Activated T-cell treated with anti-CD3 and anti-CD28 coated beads for 4 hours (primary cell): ENCODE results near the gene SHOC2.
"Not testable (repeated sequence)": the region's sequence is repeated elsewhere in the genome, so short reads cannot be mapped to it uniquely, and the experiment has no call there.

Experiments used
- DNase-seq: peaks from one replicate; pipeline ENCODE4 v3.0.0-alpha.2; 2020

The SHOC2 gene

GRCh38 chr10:110901954-110902819 is 17.2 kb upstream of the SHOC2 start:
- peak; percentile 40 for DNase-seq

DNA sequence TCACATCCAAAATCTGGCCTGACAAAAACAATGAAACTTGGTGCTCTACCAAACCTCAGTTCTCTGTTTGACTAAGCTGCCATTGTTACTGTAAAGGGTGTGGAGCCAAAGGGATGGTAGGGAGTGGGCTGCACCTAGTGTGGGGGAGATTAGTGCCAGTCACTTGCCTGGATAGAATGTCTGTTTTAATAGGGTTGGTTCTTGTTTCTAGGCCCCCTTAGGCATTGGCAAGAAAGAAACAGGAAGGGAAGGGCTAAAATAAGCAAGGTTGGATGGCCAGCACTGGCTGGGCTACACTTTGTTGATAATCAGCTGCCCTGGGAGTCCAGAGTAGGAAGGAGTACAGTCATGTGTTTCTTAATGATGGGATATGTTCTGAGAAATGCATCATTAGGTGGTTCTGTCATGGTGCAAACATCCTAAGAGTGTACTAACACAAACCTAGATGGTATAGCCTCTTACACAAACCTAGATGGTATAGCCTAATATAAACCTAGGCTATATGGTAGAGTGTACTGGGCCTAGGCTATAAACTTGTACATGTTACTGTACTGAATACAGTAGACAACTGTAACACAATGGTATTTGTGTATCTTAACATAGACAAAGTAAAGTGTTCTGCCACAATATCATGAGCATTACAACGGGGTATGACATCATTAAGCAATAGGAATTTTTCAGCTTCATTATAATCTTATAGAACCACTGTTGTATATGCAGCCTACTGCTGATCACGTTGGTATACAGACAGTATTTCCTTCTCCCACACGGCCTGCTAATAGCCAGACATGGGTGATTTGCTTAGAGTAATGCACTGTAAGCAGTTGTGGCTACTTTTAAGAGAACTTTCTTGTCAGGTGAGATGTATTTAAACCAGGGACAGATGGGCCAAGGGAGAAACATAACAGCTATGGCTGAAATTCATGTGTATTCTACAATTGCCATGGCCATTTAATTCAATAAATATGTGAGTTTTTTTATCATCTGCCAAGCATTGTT is 15.8 kb upstream of the SHOC2 start:
- no peak for DNase-seq

- DNase-seq, result no peak
These were observed 9.3 kb upstream of the SHOC2 start for GRCh38 chr10:110910138-110910537.

- DNase-seq, result no peak
These were observed 7.0 kb upstream of the SHOC2 start for GRCh38 chr10:110912374-110912773.

GRCh38 chr10:110914431-110914830 is 5.0 kb upstream of the SHOC2 start:
- no peak for DNase-seq

DNA sequence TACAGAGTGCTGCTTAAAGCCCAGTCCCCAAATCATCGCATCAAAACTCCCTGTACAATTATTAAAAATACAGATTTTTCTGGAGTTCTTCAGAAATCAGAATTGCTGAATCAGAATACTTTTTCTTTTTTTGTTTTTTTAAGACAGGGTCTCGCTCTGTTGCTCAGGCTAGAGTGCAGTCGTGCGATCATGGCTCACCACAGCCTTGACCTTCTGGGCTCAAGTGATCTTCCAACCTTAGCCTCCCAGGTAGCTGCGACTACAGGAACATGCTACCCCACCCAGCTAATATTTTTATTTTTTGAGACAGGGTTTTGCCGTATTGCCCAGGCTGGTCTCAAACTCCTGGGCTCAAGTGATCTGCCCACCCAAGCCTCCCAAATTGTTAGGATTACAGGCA is 4.4 kb upstream of the SHOC2 start:
- DNase-seq, result no peak

GRCh38 chr10:110915600-110915999 is 3.8 kb upstream of the SHOC2 start:
- DNase-seq, result not testable (repeated sequence)

GRCh38 chr10:110916554-110917346 is 2.7 kb upstream of the SHOC2 start:
- no peak for DNase-seq

- DNase-seq, result peak; percentile 67
These were observed 1.1 kb upstream of the SHOC2 start for GRCh38 chr10:110918269-110918642.

- no peak for DNase-seq
These were observed 608 bp upstream of the SHOC2 start, which contains the start of gene BBIP1 for GRCh38 chr10:110918643-110919348. TSS of gene BBIP1 (minus strand) at chr10:110919180. CDS start at chr10:110918157, 1,023 bp downstream.

DNA sequence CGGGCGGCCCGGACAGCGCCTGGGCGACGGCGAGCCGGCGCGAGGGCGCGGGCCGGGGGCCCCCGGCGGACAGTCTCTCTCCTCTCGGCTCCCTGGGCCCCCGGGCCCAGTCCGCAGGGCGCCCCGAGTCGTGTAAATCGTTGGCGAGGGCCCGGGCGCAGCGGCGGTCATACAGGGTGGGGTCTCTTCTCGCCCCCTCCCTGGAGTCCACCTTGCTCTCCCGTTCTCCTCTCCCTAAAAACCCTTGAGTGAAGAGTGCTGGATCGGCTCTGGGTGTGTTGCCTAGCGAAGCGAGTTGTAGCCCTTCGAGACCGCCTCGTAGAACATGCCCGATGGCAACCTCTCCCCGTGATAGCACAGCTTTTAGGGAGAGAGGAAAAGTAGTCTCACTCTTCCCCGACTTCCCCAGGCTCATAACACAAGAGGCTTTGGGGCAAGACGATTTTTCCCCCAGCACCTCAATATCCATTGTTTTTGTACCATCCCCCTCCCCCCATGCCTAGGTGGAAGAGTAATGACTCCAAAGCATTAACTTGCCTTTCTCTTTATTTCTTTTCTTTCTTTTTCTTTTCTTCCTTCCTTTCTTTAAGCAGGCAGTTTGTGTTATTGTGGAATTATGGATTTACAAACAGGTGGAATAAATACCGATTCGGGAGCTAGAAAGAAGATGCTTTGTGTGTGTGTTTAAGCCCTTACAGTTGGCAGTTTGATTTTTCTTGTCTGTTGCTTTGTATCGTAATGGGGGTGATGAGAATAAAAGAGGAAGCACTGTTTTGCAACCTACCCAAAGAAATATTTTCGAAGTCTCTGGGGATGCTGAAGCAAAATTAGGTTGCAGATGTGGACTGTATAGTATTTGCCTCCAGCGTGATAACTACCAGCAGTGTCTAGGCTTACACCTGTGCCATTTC is 822 bp downstream of the SHOC2 start:
- peak; percentile 2 for DNase-seq

DNA sequence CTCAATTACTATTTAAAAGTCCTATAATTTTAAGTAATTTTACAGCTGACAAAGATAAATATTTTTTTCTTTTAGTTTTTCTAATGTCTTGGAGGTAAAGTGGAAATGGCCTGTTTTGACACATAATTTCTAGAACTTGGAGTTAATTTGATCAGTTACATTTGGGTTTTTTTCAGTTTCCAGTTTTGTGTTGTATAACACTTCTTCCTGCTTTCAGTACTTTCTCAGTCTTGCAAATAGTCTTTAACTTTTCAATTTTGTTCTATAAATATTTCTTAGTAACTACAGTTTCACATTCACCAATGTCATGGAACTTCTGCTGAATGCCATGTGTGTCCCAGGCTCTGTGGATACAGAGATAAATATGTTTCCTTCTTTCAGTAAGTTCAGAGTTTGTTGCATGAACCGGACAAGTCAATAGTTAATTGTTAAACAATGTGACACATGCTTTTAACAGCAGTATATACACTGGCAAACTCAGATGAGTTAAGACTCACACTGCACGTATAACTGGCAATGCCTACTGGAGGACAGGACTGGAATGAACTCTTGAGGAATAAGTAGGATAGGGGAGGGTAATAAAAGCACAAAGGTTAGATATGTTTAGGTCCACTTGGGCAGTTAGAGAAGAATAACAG is 4.6 kb downstream of the SHOC2 start:
- no peak for DNase-seq

DNA sequence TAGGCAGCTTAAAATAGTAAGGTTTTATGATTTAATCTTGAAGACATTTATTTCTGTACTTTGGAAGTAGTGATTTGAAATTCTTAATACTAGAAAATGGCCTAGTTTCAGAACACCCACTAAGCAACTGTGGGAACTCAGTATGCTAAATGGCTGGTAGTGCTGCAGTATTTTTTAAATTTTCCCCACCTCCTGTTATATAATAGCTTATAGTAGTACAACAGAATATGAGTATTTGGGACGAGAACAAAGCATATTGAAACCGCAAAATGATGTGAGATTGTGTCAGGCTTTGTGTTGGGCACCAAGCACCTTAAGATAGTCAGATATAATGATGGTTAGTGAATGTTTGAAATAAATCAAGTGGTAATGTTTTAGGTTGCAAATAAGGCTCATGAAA is 8.1 kb downstream of the SHOC2 start:
- DNase-seq, result no peak

GRCh38 chr10:110931769-110932381 is 12.5 kb downstream of the SHOC2 start:
- no peak for DNase-seq

GRCh38 chr10:110932505-110933180 is 13.2 kb downstream of the SHOC2 start:
- DNase-seq, result no peak

DNA sequence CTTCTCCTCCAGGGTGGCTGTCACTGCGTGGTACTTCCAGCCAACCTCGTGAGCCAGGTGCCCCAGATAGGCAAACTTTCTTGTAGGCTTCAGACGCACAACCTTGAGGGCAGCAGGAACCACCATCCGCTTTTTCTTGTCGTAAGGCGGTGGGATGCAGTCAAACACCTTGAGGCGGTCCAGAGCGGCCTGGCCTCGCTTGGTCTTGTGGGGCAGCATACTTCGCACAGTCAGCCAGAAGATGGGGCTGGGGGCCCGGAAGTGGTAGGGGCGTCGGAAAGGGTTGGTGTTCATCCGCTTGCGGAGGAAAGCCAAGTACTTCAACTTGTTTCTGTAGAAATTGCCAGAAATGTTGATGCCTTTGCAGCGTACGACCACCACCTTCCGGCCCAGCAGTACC is 17.4 kb downstream of the SHOC2 start:
- no peak for DNase-seq

- no peak for DNase-seq
These were observed 20.0 kb downstream of the SHOC2 start for GRCh38 chr10:110939419-110939818.

DNA sequence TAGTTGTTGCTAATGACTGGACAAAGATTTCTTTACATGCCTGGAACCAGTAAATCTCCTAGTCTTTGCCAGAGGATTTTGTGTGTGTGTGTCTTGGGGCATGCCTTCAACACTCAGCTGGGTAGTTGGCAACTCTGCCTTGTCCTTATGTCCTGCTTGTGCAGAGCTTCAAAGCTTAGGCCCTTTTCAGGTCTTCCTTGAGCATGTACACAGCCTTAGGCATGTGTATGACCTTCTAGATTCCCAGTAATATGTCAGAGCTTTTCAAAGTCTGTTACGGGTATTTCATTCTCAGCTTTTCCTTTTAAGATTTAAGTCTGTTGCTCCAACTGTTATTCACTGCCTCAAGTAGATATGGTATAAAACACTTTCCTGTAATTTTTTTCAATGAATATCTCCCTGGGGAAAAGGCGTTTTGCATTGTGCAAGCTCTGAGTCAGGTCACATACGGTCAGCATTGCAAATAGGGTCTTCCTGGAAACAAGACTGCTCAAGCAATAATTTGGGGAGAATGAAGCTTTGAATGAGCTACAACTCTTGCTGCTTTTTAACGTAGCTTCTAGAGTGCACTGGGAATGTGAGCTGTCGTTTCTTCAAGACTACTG is 25.5 kb downstream of the SHOC2 start:
- DNase-seq, result no peak

GRCh38 chr10:110946496-110946895 is 27.1 kb downstream of the SHOC2 start:
- DNase-seq, result no peak
